ENCODE data around the gene TOMM20L. TPM values are rescaled to one million over a fixed set of nuclear protein-coding genes. Genes with fewer than 3 reads are reported as not detected.

The TOMM20L gene
- total RNA-seq, 4 donors from 2014 or later = not detected

GRCh38 chr14:58455593-58456265, 60.0 kb downstream of the TOMM20L start:
- Histone ChIP-seq H3K27ac (no peak overlapping the region), H3K4me1 (no peaks in the 10 kb centered on the region), H3K36me3 (peaks cover 0 to 55% (median 0%) of the 10 kb centered on the region in 3 donors), H3K9me3 (no peaks in the 10 kb centered on the region), H3K4me3 (no peak overlapping the region), H3K27me3 (no peaks in the 10 kb centered on the region)
- DNase-seq = no peak
- TF ChIP-seq POLR2A (IDR thresholded peaks at IDR 0.05) = no peak
- TF ChIP-seq CTCF (IDR thresholded peaks at IDR 0.05) = no peak

Small RNA genes lying within 50 kb of the gene (small RNA-seq; reads per million reads assigned to genes)
- gene RF00019 = 0 reads per million in 2 donors

Other genes starting within 250 kb of the TOMM20L start
- gene ARMH4, start 243.7 kb upstream of the TOMM20L start, total RNA-seq = 1 to 10 TPM in 3 of 4 donors, under 1 TPM in 1; 0.18 to 3.2 (median 1.4) TPM
- gene ACTR10, start 195.8 kb upstream of the TOMM20L start, total RNA-seq = 10 to 100 TPM; 37.1 to 70.6 (median 44.9) TPM
- gene PSMA3, start 151.1 kb upstream of the TOMM20L start, total RNA-seq = 100 to 1,000 TPM in 2 of 4 donors, 10 to 100 TPM in 2; 78.5 to 199 (median 112) TPM
- 10 to 100 TPM; 22.9 to 66.0 (median 26.7) TPM for gene ARID4A, start 97.4 kb upstream of the TOMM20L start, total RNA-seq
- 10 to 100 TPM in 3 of 4 donors, 1 to 10 TPM in 1; 9.9 to 68.5 (median 16.0) TPM for gene TIMM9, start 31.6 kb downstream of the TOMM20L start, total RNA-seq
- gene KIAA0586, start 31.8 kb downstream of the TOMM20L start, total RNA-seq = 10 to 100 TPM; 11.7 to 22.3 (median 19.3) TPM
- gene DACT1, start 242.0 kb downstream of the TOMM20L start, total RNA-seq = 10 to 100 TPM in 1 of 4 donors, 1 to 10 TPM in 3; 1.9 to 19.0 (median 3.6) TPM

All from Peyer's patch (tissue), 4 donors.